Panc1 (cell line): Measurements from ENCODE around the gene ALOX15B.

Experiments
- CTCF ChIP-seq: fragments of 450-650 bp; IDR thresholded peaks from 2 replicates; pipeline ENCODE4 v1.5.1; 2017; ENCODE audit warnings: mild to moderate bottlenecking
- POLR2AphosphoS5 ChIP-seq: IDR thresholded peaks from 2 replicates; pipeline ENCODE4 v1.6.1; 2012; ENCODE audit warnings: mild to moderate bottlenecking, low read depth, low read length, moderate library complexity
- REST ChIP-seq, 2 experiments: IDR thresholded peaks; 2 replicates each; pipeline ENCODE4 v1.6.1; 2011 to 2012; ENCODE audit warnings: low read depth in 2 of 2, control low read depth in 1 of 2, low read length in 1 of 2, mild to moderate bottlenecking in 1 of 2, moderate library complexity in 1 of 2; ENCODE audit not compliant: insufficient read depth in 1 of 2
- SIN3A ChIP-seq: IDR thresholded peaks from 2 replicates; pipeline ENCODE4 v1.6.1; 2012; ENCODE audit warnings: low read depth, mild to moderate bottlenecking, low read length, moderate library complexity, borderline replicate concordance; ENCODE audit not compliant: insufficient read depth

GRCh38 chr17:8019166-8019565 lies 19.7 kb upstream of the ALOX15B start:
- TF ChIP-seq CTCF (no peak), REST (IDR thresholded peaks at IDR 0.05; ENCODE audit: insufficient read depth in 1 of 2, low read depth in 2 of 2, low read length in 1 of 2) (no peak), POLR2AphosphoS5 (no peak), SIN3A (no peak)
